Panc1 (cell line): ENCODE results near the gene PAK1. TPM values are rescaled to one million over a fixed set of nuclear protein-coding genes. Genes with fewer than 3 reads are reported as not detected.

Source experiments
- ATAC-seq: fragments of 200-7000 bp; cut with Tn5 transposase; 2 replicates; pipeline ENCODE4 v1.9.1; 2020; ENCODE audit warnings: mild to moderate bottlenecking, moderate library complexity
- BruUV-seq: library from RNA; stranded (reverse); fragments of 400-500 nt; replicated peaks from 2 replicates; lab custom pipeline; 2021; lab: Mats Ljungman, UMichigan
- CTCF ChIA-PET: fragments of 300-600 bp; sonication (Branson Sonifier 250); formaldehyde crosslinking; loops from one replicate; lab custom pipeline; 2022; ENCODE audit warnings: antibody characterized with exemption; lab: Charles Lee
- POLR2A ChIA-PET: fragments of 300-600 bp; sonication (Branson Sonifier 250); formaldehyde crosslinking; loops from one replicate; lab custom pipeline; 2022; ENCODE audit warnings: antibody characterized with exemption; lab: Charles Lee
- DNase-seq: peaks from one replicate; pipeline ENCODE4 v3.0.0-alpha.2; 2010; ENCODE audit warnings: low read depth, low spot score
- H3K27ac ChIP-seq: 2 replicates; pipeline ENCODE4 v1.5.1; 2011; ENCODE audit warnings: mild to moderate bottlenecking, low read length, inconsistent platforms
- H3K27me3 ChIP-seq: fragments of 200-500 bp; sonication (Bioruptor generic); 2 replicates; pipeline ENCODE4 v1.6.0; 2014; ENCODE audit warnings: low read length, inconsistent platforms; ENCODE audit not compliant: control insufficient read depth, insufficient read depth
- H3K36me3 ChIP-seq: fragments of 200-500 bp; sonication (Bioruptor generic); 2 replicates; pipeline ENCODE4 v1.5.1; 2014; ENCODE audit warnings: inconsistent platforms, mild to moderate bottlenecking, low read length, moderate library complexity; ENCODE audit not compliant: control insufficient read depth, insufficient read depth
- H3K4me1 ChIP-seq: 2 replicates; pipeline ENCODE4 v1.5.1; 2011; ENCODE audit warnings: inconsistent platforms, mild to moderate bottlenecking, low read length, moderate library complexity; ENCODE audit not compliant: control insufficient read depth, insufficient read depth
- H3K4me3 ChIP-seq, 2 experiments: 2 replicates each; pipeline ENCODE4 v1.5.1; 2011 to 2012; ENCODE audit warnings: low read depth in 2 of 2, low read length in 2 of 2, mild to moderate bottlenecking in 2 of 2, inconsistent platforms in 1 of 2, moderate library complexity in 1 of 2
- H3K9me3 ChIP-seq: fragments of 200-500 bp; sonication (Bioruptor generic); 2 replicates; pipeline ENCODE4 v1.5.1; 2014; ENCODE audit warnings: low read depth, mild to moderate bottlenecking, inconsistent platforms, low read length, moderate library complexity; ENCODE audit not compliant: control insufficient read depth, insufficient read depth
- CTCF ChIP-seq: fragments of 450-650 bp; IDR thresholded peaks from 2 replicates; pipeline ENCODE4 v1.5.1; 2017; ENCODE audit warnings: mild to moderate bottlenecking
- POLR2AphosphoS5 ChIP-seq: IDR thresholded peaks from 2 replicates; pipeline ENCODE4 v1.6.1; 2012; ENCODE audit warnings: mild to moderate bottlenecking, low read depth, low read length, moderate library complexity
- REST ChIP-seq, 2 experiments: IDR thresholded peaks; 2 replicates each; pipeline ENCODE4 v1.6.1; 2011 to 2012; ENCODE audit warnings: low read depth in 2 of 2, control low read depth in 1 of 2, low read length in 1 of 2, mild to moderate bottlenecking in 1 of 2, moderate library complexity in 1 of 2; ENCODE audit not compliant: insufficient read depth in 1 of 2
- SIN3A ChIP-seq: IDR thresholded peaks from 2 replicates; pipeline ENCODE4 v1.6.1; 2012; ENCODE audit warnings: low read depth, mild to moderate bottlenecking, low read length, moderate library complexity, borderline replicate concordance; ENCODE audit not compliant: insufficient read depth
- TCF7L2 ChIP-seq: IDR thresholded peaks from 2 replicates; pipeline ENCODE4 v1.6.1; 2011; ENCODE audit warnings: mild to moderate bottlenecking, low read depth, low read length, inconsistent platforms
- in situ Hi-C: cut with HindIII; loops from 2 replicates; pipeline ENCODE4 v1.10.0; 2016; ENCODE audit warnings: low sequenced_read_pairs, low pct_unique_long_range_greater_than_20kb
- intact Hi-C: fragments of 100-400 bp; cut with micrococcal nuclease; formaldehyde crosslinking; loops from one replicate; pipeline ENCODE4 v1.10.0; 2022; ENCODE audit not compliant: unreplicated experiment
- total RNA-seq: library from RNA; stranded (reverse); gene quantifications from one replicate; pipeline ENCODE4 v1.2.1, GENCODE V29; 2021; ENCODE audit not compliant: unreplicated experiment

Gene PAK1
- total RNA-seq, 1 experiment from 2014 or later = 38.2 TPM

- intact Hi-C loops = no loop called here
Measured at GRCh38 chr11:77396305-77396704, 77.6 kb downstream of the PAK1 start.

GRCh38 chr11:77395460-77396173 lies 78.3 kb downstream of the PAK1 start:
- Histone ChIP-seq H3K27me3 (no peaks in the 10 kb centered on the region), H3K9me3 (no peaks in the 10 kb centered on the region), H3K4me1 (no peaks in the 10 kb centered on the region), H3K4me3 (no peak overlapping the region), H3K36me3 (no peaks in the 10 kb centered on the region), H3K27ac (no peak overlapping the region)
- DNase-seq = no peak
- BruUV-seq = no TSS peak
- ATAC-seq = no peak
- intact Hi-C loops = no loop called here
- TF ChIP-seq CTCF (no peak), SIN3A (no peak), TCF7L2 (no peak), REST (IDR thresholded peaks at IDR 0.05; ENCODE audit: insufficient read depth in 1 of 2, low read depth in 2 of 2, low read length in 1 of 2) (no peak), POLR2AphosphoS5 (no peak)
- in situ Hi-C loops = no loop called here
- CTCF ChIA-PET = no interaction called here
- POLR2A ChIA-PET = no interaction called here

More at GRCh38 chr11:77396305-77396704, 77.6 kb downstream of the PAK1 start:
- no peaks in the 10 kb centered on the region for H3K27me3 ChIP-seq
- DNase-seq (no peak), ATAC-seq (no peak)
- no peak overlapping the region for H3K4me3 ChIP-seq
- no TSS peak for BruUV-seq
- no peaks in the 10 kb centered on the region for H3K36me3 ChIP-seq
- CTCF ChIA-PET = no interaction called here
- no peaks in the 10 kb centered on the region for H3K9me3 ChIP-seq
- TF ChIP-seq TCF7L2 (no peak), SIN3A (no peak), POLR2AphosphoS5 (no peak), REST (IDR thresholded peaks at IDR 0.05; ENCODE audit: insufficient read depth in 1 of 2, low read depth in 2 of 2, low read length in 1 of 2) (no peak), CTCF (no peak)
- in situ Hi-C loops = no loop called here
- H3K4me1 ChIP-seq = peaks cover 2% of the 10 kb centered on the region; the same call in 1 of the 2 replicates
- POLR2A ChIA-PET = no interaction called here
- no peak overlapping the region for H3K27ac ChIP-seq
